ENCODE results near the gene CFAP298.

The CFAP298 gene

GRCh38 chr21:32576011-32576410, 36.2 kb downstream of the CFAP298 start:
- Histone ChIP-seq H3K4me3 (ENCODE audit: low read length) (no peak overlapping the region), H3K36me3 (ENCODE audit: insufficient read depth, low read depth, low read length) (no peaks in the 10 kb centered on the region), H3K9ac (ENCODE audit: low read depth, low read length) (no peak overlapping the region), H3K4me1 (ENCODE audit: insufficient read depth, low read length) (no peaks in the 10 kb centered on the region), H3K9me3 (ENCODE audit: insufficient read depth, low read depth, low read length) (no peaks in the 10 kb centered on the region), H3K27me3 (ENCODE audit: insufficient read depth, low read length) (0 out of 2 replicates have a peak, but pooled peaks cover 9% of the 10 kb centered on the region), H3K27ac (ENCODE audit: low read length) (no peak overlapping the region)

GRCh38 chr21:32574946-32575925, 36.9 kb downstream of the CFAP298 start:
- H3K9me3 ChIP-seq (ENCODE audit: insufficient read depth, low read depth, low read length): no peaks in the 10 kb centered on the region
- H3K27ac ChIP-seq (ENCODE audit: low read length): no peak overlapping the region
- no peaks in the 10 kb centered on the region for H3K36me3 ChIP-seq (ENCODE audit: insufficient read depth, low read depth, low read length)
- H3K4me3 ChIP-seq (ENCODE audit: low read length): no peak overlapping the region
- H3K9ac ChIP-seq (ENCODE audit: low read depth, low read length): no peak overlapping the region
- 0 out of 2 replicates have a peak, but pooled peaks cover 9% of the 10 kb centered on the region for H3K27me3 ChIP-seq (ENCODE audit: insufficient read depth, low read length)
- H3K4me1 ChIP-seq (ENCODE audit: insufficient read depth, low read length): no peaks in the 10 kb centered on the region

- Histone ChIP-seq H3K36me3 (ENCODE audit: insufficient read depth, low read depth, low read length) (no peaks in the 10 kb centered on the region), H3K4me3 (ENCODE audit: low read length) (no peak overlapping the region), H3K9me3 (ENCODE audit: insufficient read depth, low read depth, low read length) (no peaks in the 10 kb centered on the region), H3K27ac (ENCODE audit: low read length) (no peak overlapping the region), H3K27me3 (ENCODE audit: insufficient read depth, low read length) (peaks cover 10% of the 10 kb centered on the region; the same call in 1 of the 2 replicates), H3K4me1 (ENCODE audit: insufficient read depth, low read length) (0 out of 2 replicates have a peak, but pooled peaks cover 2% of the 10 kb centered on the region), H3K9ac (ENCODE audit: low read depth, low read length) (no peak overlapping the region)
These were observed 39.4 kb downstream of the CFAP298 start for GRCh38 chr21:32572574-32573420.

- peaks cover 6% of the 10 kb centered on the region; the same call in 1 of the 2 replicates for H3K36me3 ChIP-seq (ENCODE audit: insufficient read depth, low read depth, low read length)
- no peak overlapping the region for H3K4me3 ChIP-seq (ENCODE audit: low read length)
- no peak overlapping the region for H3K27ac ChIP-seq (ENCODE audit: low read length)
- H3K9me3 ChIP-seq (ENCODE audit: insufficient read depth, low read depth, low read length): peaks cover 8% of the 10 kb centered on the region; the same call in 1 of the 2 replicates
- H3K9ac ChIP-seq (ENCODE audit: low read depth, low read length): no peak overlapping the region
- 0 out of 2 replicates have a peak, but pooled peaks cover 2% of the 10 kb centered on the region for H3K4me1 ChIP-seq (ENCODE audit: insufficient read depth, low read length)
- peaks cover 10% of the 10 kb centered on the region; the same call in 1 of the 2 replicates for H3K27me3 ChIP-seq (ENCODE audit: insufficient read depth, low read length)
These were observed 41.7 kb downstream of the CFAP298 start for GRCh38 chr21:32570456-32570855.

- peaks cover 14% of the 10 kb centered on the region; the same call in 1 of the 2 replicates for H3K9me3 ChIP-seq (ENCODE audit: insufficient read depth, low read depth, low read length)
- H3K27ac ChIP-seq (ENCODE audit: low read length): no peak overlapping the region
- H3K4me3 ChIP-seq (ENCODE audit: low read length): peak overlapping the region; percentile 91
- 0 out of 2 replicates have a peak, but pooled peaks cover 2% of the 10 kb centered on the region for H3K4me1 ChIP-seq (ENCODE audit: insufficient read depth, low read length)
- H3K36me3 ChIP-seq (ENCODE audit: insufficient read depth, low read depth, low read length): peaks cover 12% of the 10 kb centered on the region; the same call in 1 of the 2 replicates
- peaks cover 10% of the 10 kb centered on the region; the same call in 1 of the 2 replicates for H3K27me3 ChIP-seq (ENCODE audit: insufficient read depth, low read length)
- peak overlapping the region; percentile 90; the same call in 1 of the 2 replicates for H3K9ac ChIP-seq (ENCODE audit: low read depth, low read length)
These were observed 42.6 kb downstream of the CFAP298 start for GRCh38 chr21:32569261-32570230.

DNA sequence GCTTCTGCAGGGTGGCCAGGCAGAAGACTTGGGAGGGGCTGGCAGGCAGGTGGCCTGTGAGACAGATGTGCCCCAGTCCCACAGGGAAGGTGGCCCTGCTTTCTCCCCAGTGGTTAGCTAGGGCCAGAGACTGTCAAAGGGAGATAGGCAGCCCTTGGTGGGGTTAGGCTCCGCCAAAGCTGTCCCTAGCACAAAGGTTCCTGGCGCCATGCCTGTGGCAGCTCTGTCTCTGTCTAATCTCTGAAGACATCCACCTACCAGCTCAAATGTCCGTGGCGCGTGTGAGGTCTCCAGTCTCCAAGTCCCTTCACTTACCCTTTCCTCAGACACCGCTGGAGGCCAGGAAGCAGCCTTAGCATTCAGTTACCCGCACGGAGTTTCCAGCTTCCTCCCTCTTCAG, 44.6 kb downstream of the CFAP298 start:
- Histone ChIP-seq H3K27me3 (ENCODE audit: insufficient read depth, low read length) (peaks cover 10% of the 10 kb centered on the region; the same call in 1 of the 2 replicates), H3K27ac (ENCODE audit: low read length) (no peak overlapping the region), H3K9ac (ENCODE audit: low read depth, low read length) (no peak overlapping the region), H3K4me1 (ENCODE audit: insufficient read depth, low read length) (peaks cover 5% of the 10 kb centered on the region; the same call in 1 of the 2 replicates), H3K9me3 (ENCODE audit: insufficient read depth, low read depth, low read length) (peaks cover 14% of the 10 kb centered on the region; the same call in 1 of the 2 replicates), H3K4me3 (ENCODE audit: low read length) (no peak overlapping the region), H3K36me3 (ENCODE audit: insufficient read depth, low read depth, low read length) (peaks cover 12% of the 10 kb centered on the region; the same call in 1 of the 2 replicates)

DNA sequence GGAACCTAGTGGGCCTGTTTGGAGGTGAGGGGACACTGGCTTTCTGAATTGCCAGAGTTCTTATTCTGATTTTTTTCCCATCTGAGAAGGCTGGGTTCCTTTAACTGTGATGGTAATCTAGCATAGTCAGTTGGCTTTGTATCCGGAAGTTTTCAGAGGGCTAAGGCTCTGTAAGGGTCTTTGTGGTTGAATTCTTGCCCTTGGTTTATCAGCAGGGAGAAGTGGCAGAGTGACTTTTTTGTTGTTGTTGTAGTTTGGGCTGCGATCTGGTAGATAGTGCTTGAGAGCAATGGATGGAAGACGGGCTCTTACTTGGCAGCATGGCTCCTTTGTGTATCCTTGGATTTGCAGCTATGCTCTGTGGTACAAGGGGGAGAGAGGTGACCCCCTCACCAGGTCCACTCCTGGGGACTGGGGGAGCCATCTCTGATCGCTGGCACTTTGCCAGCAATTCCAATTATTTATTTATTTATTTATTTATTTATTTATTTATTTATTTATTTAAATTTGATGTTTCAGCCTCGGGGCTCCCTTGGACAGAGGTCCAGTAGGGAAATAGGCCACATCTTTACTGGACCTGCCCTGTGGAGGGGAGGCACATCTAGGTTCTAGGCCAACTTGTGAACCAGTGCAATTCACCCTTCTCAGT, 45.3 kb downstream of the CFAP298 start:
- Histone ChIP-seq H3K4me3 (ENCODE audit: low read length) (no peak overlapping the region), H3K9me3 (ENCODE audit: insufficient read depth, low read depth, low read length) (peaks cover 14% of the 10 kb centered on the region; the same call in 1 of the 2 replicates), H3K27me3 (ENCODE audit: insufficient read depth, low read length) (peaks cover 10% of the 10 kb centered on the region; the same call in 1 of the 2 replicates), H3K9ac (ENCODE audit: low read depth, low read length) (no peak overlapping the region), H3K36me3 (ENCODE audit: insufficient read depth, low read depth, low read length) (peaks cover 12% of the 10 kb centered on the region; the same call in 1 of the 2 replicates), H3K4me1 (ENCODE audit: insufficient read depth, low read length) (peaks cover 13% of the 10 kb centered on the region; the same call in 1 of the 2 replicates), H3K27ac (ENCODE audit: low read length) (no peak overlapping the region)

GRCh38 chr21:32565856-32566465, 46.2 kb downstream of the CFAP298 start:
- H3K9ac ChIP-seq (ENCODE audit: low read depth, low read length): no peak overlapping the region
- peaks cover 14% of the 10 kb centered on the region; the same call in 1 of the 2 replicates for H3K9me3 ChIP-seq (ENCODE audit: insufficient read depth, low read depth, low read length)
- no peak overlapping the region for H3K4me3 ChIP-seq (ENCODE audit: low read length)
- H3K4me1 ChIP-seq (ENCODE audit: insufficient read depth, low read length): peaks cover 15% of the 10 kb centered on the region; the same call in 1 of the 2 replicates
- no peak overlapping the region for H3K27ac ChIP-seq (ENCODE audit: low read length)
- H3K27me3 ChIP-seq (ENCODE audit: insufficient read depth, low read length): peaks cover 10% of the 10 kb centered on the region; the same call in 1 of the 2 replicates
- peaks cover 12% of the 10 kb centered on the region; the same call in 1 of the 2 replicates for H3K36me3 ChIP-seq (ENCODE audit: insufficient read depth, low read depth, low read length)

GRCh38 chr21:32562915-32563314, 49.3 kb downstream of the CFAP298 start:
- Histone ChIP-seq H3K36me3 (ENCODE audit: insufficient read depth, low read depth, low read length) (peaks cover 12% of the 10 kb centered on the region; the same call in 1 of the 2 replicates), H3K27me3 (ENCODE audit: insufficient read depth, low read length) (no peaks in the 10 kb centered on the region), H3K9ac (ENCODE audit: low read depth, low read length) (no peak overlapping the region; the same call in 1 of the 2 replicates), H3K27ac (ENCODE audit: low read length) (peak overlapping the region; percentile 92), H3K4me1 (ENCODE audit: insufficient read depth, low read length) (peaks cover 21% of the 10 kb centered on the region; the same call in 1 of the 2 replicates), H3K4me3 (ENCODE audit: low read length) (no peak overlapping the region), H3K9me3 (ENCODE audit: insufficient read depth, low read depth, low read length) (peaks cover 14% of the 10 kb centered on the region; the same call in 1 of the 2 replicates)
